Neural progenitor cell (in vitro differentiated cells): Measurements from ENCODE around the gene MAD1L1. TPM values are rescaled to one million over a fixed set of nuclear protein-coding genes. Genes with fewer than 3 reads are reported as not detected.
A peak's percentile ranks its signal among the peaks of the same experiment; 100 is the strongest.

ENCODE experiments used
- DNase-seq: peaks from one replicate; pipeline ENCODE4 v3.0.0-alpha.2; 2016; ENCODE audit warnings: low spot score
- H2AFZ ChIP-seq: fragments of 200-600 bp; sonication (generic); replicated peaks from 2 replicates; pipeline ENCODE4 v1.6.1; 2016; ENCODE audit warnings: antibody characterized with exemption
- H3F3A ChIP-seq: fragments of 200-600 bp; sonication (generic); 2 replicates; pipeline ENCODE4 v1.6.1; 2016; ENCODE audit warnings: antibody characterized with exemption, low read depth
- H3K27ac ChIP-seq: fragments of 200-600 bp; sonication (generic); 2 replicates; pipeline ENCODE4 v1.5.1; 2016; ENCODE audit warnings: mild to moderate bottlenecking
- H3K27me3 ChIP-seq: fragments of 200-600 bp; sonication (generic); 2 replicates; pipeline ENCODE4 v1.6.1; 2016; ENCODE audit warnings: mild to moderate bottlenecking, moderate library complexity
- H3K36me3 ChIP-seq: fragments of 200-600 bp; sonication (generic); 2 replicates; pipeline ENCODE4 v1.5.1; 2016
- H3K4me1 ChIP-seq: fragments of 200-600 bp; sonication (generic); 2 replicates; pipeline ENCODE4 v1.6.1; 2016; ENCODE audit warnings: mixed run types
- H3K4me2 ChIP-seq: fragments of 200-600 bp; sonication (generic); 2 replicates; pipeline ENCODE4 v1.6.1; 2016
- H3K4me3 ChIP-seq: fragments of 200-600 bp; sonication (generic); 2 replicates; pipeline ENCODE4 v1.5.1; 2016
- H3K79me2 ChIP-seq: fragments of 200-600 bp; sonication (generic); 2 replicates; pipeline ENCODE4 v1.6.1; 2016; ENCODE audit warnings: low read depth
- H3K9ac ChIP-seq: fragments of 200-600 bp; sonication (generic); 2 replicates; pipeline ENCODE4 v1.6.1; 2016
- H3K9me3 ChIP-seq: fragments of 200-600 bp; sonication (generic); 2 replicates; pipeline ENCODE4 v1.5.1; 2016; ENCODE audit warnings: low read depth
- H4K20me1 ChIP-seq: fragments of 200-600 bp; sonication (generic); 2 replicates; pipeline ENCODE4 v1.6.1; 2016; ENCODE audit warnings: low read depth
- H3K27ac Mint-ChIP-seq: 3 replicates; pipeline ENCODE4 v1.8.0; 2021; ENCODE audit warnings: mixed read lengths
- H3K27me3 Mint-ChIP-seq: 2 replicates; pipeline ENCODE4 v1.8.0; 2022; ENCODE audit warnings: low read depth, mild to moderate bottlenecking, inconsistent platforms, moderate library complexity, mixed read lengths; ENCODE audit not compliant: insufficient read depth
- H3K36me3 Mint-ChIP-seq: 3 replicates; pipeline ENCODE4 v1.8.0; 2021; ENCODE audit warnings: mixed read lengths
- H3K4me1 Mint-ChIP-seq: 3 replicates; pipeline ENCODE4 v1.8.0; 2021; ENCODE audit warnings: mixed read lengths
- H3K4me3 Mint-ChIP-seq: 3 replicates; pipeline ENCODE4 v1.8.0; 2021; ENCODE audit warnings: mild to moderate bottlenecking, moderate library complexity, mixed read lengths
- H3K9me3 Mint-ChIP-seq: 3 replicates; pipeline ENCODE4 v1.8.0; 2020; ENCODE audit warnings: mixed read lengths
- CTCF ChIP-seq: fragments of 200-600 bp; sonication (generic); IDR thresholded peaks from 2 replicates; pipeline ENCODE4 v1.5.1; 2017; ENCODE audit warnings: antibody characterized with exemption, mild to moderate bottlenecking
- EZH2 ChIP-seq: fragments of 200-600 bp; sonication (generic); IDR thresholded peaks from 2 replicates; pipeline ENCODE4 v1.6.1; 2017; ENCODE audit warnings: antibody characterized with exemption, mild to moderate bottlenecking, moderate library complexity
- EZH2phosphoT487 ChIP-seq: fragments of 200-600 bp; sonication (generic); IDR thresholded peaks from 2 replicates; pipeline ENCODE4 v1.6.1; 2017; ENCODE audit warnings: antibody characterized with exemption
- total RNA-seq: library from RNA; depleted of rRNA; stranded (reverse); fragments of >200 nt; gene quantifications from 2 replicates; pipeline ENCODE4 v1.2.3, GENCODE V29; 2015; ENCODE audit warnings: low replicate concordance

MAD1L1 gene
- total RNA-seq, 1 donor from 2014 or later: 23.7 TPM

- Mint-ChIP-seq H3K27ac (peak overlapping the region; percentile 53), H3K4me1 (peaks cover 12% of the 10 kb centered on the region), H3K4me3 (no peak overlapping the region), H3K27me3 (peaks cover 4% of the 10 kb centered on the region), H3K36me3 (peaks cover 16% of the 10 kb centered on the region), H3K9me3 (no peaks in the 10 kb centered on the region)
- Histone ChIP-seq H3K4me2 (no peak overlapping the region), H3K36me3 (no peaks in the 10 kb centered on the region), H3K79me2 (peaks cover 72% of the 10 kb centered on the region), H3K4me3 (no peak overlapping the region), H3K9ac (no peak overlapping the region), H3K27ac (no peak overlapping the region), H3K27me3 (no peaks in the 10 kb centered on the region), H4K20me1 (peaks cover 37% of the 10 kb centered on the region), H3F3A (peaks cover 6% of the 10 kb centered on the region), H2AFZ (no peak overlapping the region), H3K4me1 (peaks cover 5% of the 10 kb centered on the region), H3K9me3 (no peaks in the 10 kb centered on the region)
- TF ChIP-seq CTCF (no peak), EZH2 (no peak), EZH2phosphoT487 (no peak)
- no peak for DNase-seq
These were observed 5.0 kb downstream of the MAD1L1 start for GRCh38 chr7:2227699-2228098.

DNA sequence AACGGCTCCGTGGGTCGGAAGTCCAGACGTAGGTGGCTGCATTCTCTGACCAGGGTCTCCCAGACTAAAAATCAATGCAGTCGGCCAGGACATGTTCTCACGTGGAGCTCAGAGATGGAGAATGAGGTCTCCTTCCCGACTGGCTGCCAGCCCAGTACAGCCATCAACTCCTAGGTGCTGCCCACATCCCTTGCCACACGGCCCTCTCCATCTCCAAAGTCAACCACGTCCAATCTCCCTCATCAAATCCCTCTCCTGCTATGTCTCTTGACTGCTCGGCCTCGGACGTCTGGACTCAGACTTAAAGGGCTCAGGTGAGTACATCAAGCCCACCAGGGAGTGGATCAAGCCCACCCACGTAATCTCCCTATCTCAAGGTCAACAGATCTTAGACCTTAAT lies 6.9 kb downstream of the MAD1L1 start:
- Mint-ChIP-seq H3K27ac (no peak overlapping the region), H3K9me3 (no peaks in the 10 kb centered on the region), H3K4me1 (peaks cover 7% of the 10 kb centered on the region), H3K4me3 (no peak overlapping the region), H3K27me3 (peaks cover 4% of the 10 kb centered on the region), H3K36me3 (peaks cover 24% of the 10 kb centered on the region)
- Histone ChIP-seq H3K4me2 (no peak overlapping the region), H3K27me3 (no peaks in the 10 kb centered on the region), H3K4me1 (no peaks in the 10 kb centered on the region), H3F3A (no peaks in the 10 kb centered on the region), H3K27ac (no peak overlapping the region), H3K9me3 (no peaks in the 10 kb centered on the region), H3K79me2 (peaks cover 58% of the 10 kb centered on the region), H2AFZ (no peak overlapping the region), H3K4me3 (no peak overlapping the region), H3K36me3 (no peaks in the 10 kb centered on the region), H3K9ac (no peak overlapping the region), H4K20me1 (peaks cover 33% of the 10 kb centered on the region)
- no peak for TF ChIP-seq EZH2
- DNase-seq: no peak

GRCh38 chr7:2225336-2225735 lies 7.4 kb downstream of the MAD1L1 start:
- no peak for DNase-seq
- Histone ChIP-seq H3K9ac (no peak overlapping the region), H3K4me2 (no peak overlapping the region), H3K4me1 (no peaks in the 10 kb centered on the region), H4K20me1 (peaks cover 29% of the 10 kb centered on the region), H3K9me3 (no peaks in the 10 kb centered on the region), H3K27me3 (no peaks in the 10 kb centered on the region), H3K36me3 (no peaks in the 10 kb centered on the region), H2AFZ (no peak overlapping the region), H3K79me2 (peaks cover 53% of the 10 kb centered on the region), H3F3A (no peaks in the 10 kb centered on the region), H3K4me3 (no peak overlapping the region), H3K27ac (no peak overlapping the region)
- Mint-ChIP-seq H3K9me3 (no peaks in the 10 kb centered on the region), H3K4me3 (no peak overlapping the region), H3K4me1 (peaks cover 2% of the 10 kb centered on the region), H3K27ac (no peak overlapping the region), H3K36me3 (peaks cover 24% of the 10 kb centered on the region), H3K27me3 (peaks cover 7% of the 10 kb centered on the region)
- TF ChIP-seq EZH2: no peak
- TF ChIP-seq CTCF: no peak
- no peak for TF ChIP-seq EZH2phosphoT487

GRCh38 chr7:2224934-2225333 lies 7.8 kb downstream of the MAD1L1 start:
- H3K27me3 ChIP-seq: no peaks in the 10 kb centered on the region
- H3K79me2 ChIP-seq: peaks cover 49% of the 10 kb centered on the region
- DNase-seq: no peak
- H3F3A ChIP-seq: no peaks in the 10 kb centered on the region
- H3K9ac ChIP-seq: no peak overlapping the region
- no peak overlapping the region for H2AFZ ChIP-seq
- no peak overlapping the region for H3K27ac Mint-ChIP-seq
- H4K20me1 ChIP-seq: peaks cover 29% of the 10 kb centered on the region
- H3K4me2 ChIP-seq: no peak overlapping the region
- H3K4me1 Mint-ChIP-seq: no peaks in the 10 kb centered on the region
- no peak for TF ChIP-seq EZH2
- no peak for TF ChIP-seq EZH2phosphoT487
- TF ChIP-seq CTCF: no peak
- H3K4me1 ChIP-seq: no peaks in the 10 kb centered on the region
- peaks cover 22% of the 10 kb centered on the region for H3K36me3 Mint-ChIP-seq
- H3K4me3 Mint-ChIP-seq: no peak overlapping the region
- no peaks in the 10 kb centered on the region for H3K36me3 ChIP-seq
- H3K9me3 ChIP-seq: no peaks in the 10 kb centered on the region
- H3K4me3 ChIP-seq: no peak overlapping the region
- H3K27ac ChIP-seq: no peak overlapping the region
- H3K9me3 Mint-ChIP-seq: no peaks in the 10 kb centered on the region
- peaks cover 8% of the 10 kb centered on the region for H3K27me3 Mint-ChIP-seq
